Measurements from ENCODE around the gene ASF1B. TPM values are rescaled to one million over a fixed set of nuclear protein-coding genes. Genes with fewer than 3 reads are reported as not detected.

ASF1B gene
- total RNA-seq, 1 experiment from 2014 or later: 67.4 TPM

- Histone ChIP-seq H3K9me2 (ENCODE audit: insufficient read depth) (no peaks in the 10 kb centered on the region), H3K27ac (no peak overlapping the region), H4K20me1 (ENCODE audit: insufficient read depth) (no peaks in the 10 kb centered on the region), H3K4me3 (no peak overlapping the region), H3K4me2 (no peak overlapping the region), H3K79me2 (ENCODE audit: low read depth) (no peaks in the 10 kb centered on the region), H3K36me3 (ENCODE audit: low read depth) (no peaks in the 10 kb centered on the region), H3K27me3 (ENCODE audit: insufficient read depth, low read depth) (no peaks in the 10 kb centered on the region), H3K4me1 (replicated peaks; ENCODE audit: insufficient read depth) (no peaks in the 10 kb centered on the region), H2AFZ (no peak overlapping the region), H3K9me3 (ENCODE audit: insufficient read depth, low read depth) (no peaks in the 10 kb centered on the region), H3F3A (ENCODE audit: insufficient read depth, low read depth) (peaks cover 3% of the 10 kb centered on the region; the same call in 1 of the 2 replicates)
- intact Hi-C loops (cut with micrococcal nuclease; ENCODE audit: unreplicated experiment): no loop called here
- DNase-seq: no peak
- TF ChIP-seq EZH2 (IDR thresholded peaks at IDR 0.05; ENCODE audit: low read depth): no peak
- no peak for TF ChIP-seq CTCF (conservative IDR thresholded peaks at IDR 0.05)
- BruUV-seq (replicated peaks): no TSS peak
- ChIA-PET POLR2A (ENCODE audit: unreplicated experiment) (no interaction called here), CTCF (no interaction called here)
These were observed 27.7 kb upstream of the ASF1B start for GRCh38 chr19:14164082-14164481.

GRCh38 chr19:14162871-14163297 lies 26.5 kb upstream of the ASF1B start:
- no TSS peak for BruUV-seq (replicated peaks)
- TF ChIP-seq CTCF (conservative IDR thresholded peaks at IDR 0.05): no peak
- TF ChIP-seq EZH2 (IDR thresholded peaks at IDR 0.05; ENCODE audit: low read depth): no peak
- H3K9me3 ChIP-seq (ENCODE audit: insufficient read depth, low read depth): no peaks in the 10 kb centered on the region
- H4K20me1 ChIP-seq (ENCODE audit: insufficient read depth): no peaks in the 10 kb centered on the region
- CTCF ChIA-PET: no interaction called here
- POLR2A ChIA-PET (ENCODE audit: unreplicated experiment): no interaction called here
- no peak overlapping the region for H3K4me2 ChIP-seq
- H3K27me3 ChIP-seq (ENCODE audit: insufficient read depth, low read depth): no peaks in the 10 kb centered on the region
- H2AFZ ChIP-seq: no peak overlapping the region
- no peaks in the 10 kb centered on the region for H3K79me2 ChIP-seq (ENCODE audit: low read depth)
- H3K4me1 ChIP-seq (replicated peaks; ENCODE audit: insufficient read depth): no peaks in the 10 kb centered on the region
- intact Hi-C loops (cut with micrococcal nuclease; ENCODE audit: unreplicated experiment): no loop called here
- no peaks in the 10 kb centered on the region for H3K36me3 ChIP-seq (ENCODE audit: low read depth)
- peaks cover 3% of the 10 kb centered on the region; the same call in 1 of the 2 replicates for H3F3A ChIP-seq (ENCODE audit: insufficient read depth, low read depth)
- DNase-seq: no peak
- H3K27ac ChIP-seq: no peak overlapping the region
- no peaks in the 10 kb centered on the region for H3K9me2 ChIP-seq (ENCODE audit: insufficient read depth)
- H3K4me3 ChIP-seq: no peak overlapping the region

- Histone ChIP-seq H3K4me3 (no peak overlapping the region), H3K4me1 (replicated peaks; ENCODE audit: insufficient read depth) (no peaks in the 10 kb centered on the region), H3K4me2 (no peak overlapping the region), H3K9me2 (ENCODE audit: insufficient read depth) (no peaks in the 10 kb centered on the region), H3F3A (ENCODE audit: insufficient read depth, low read depth) (no peaks in the 10 kb centered on the region; the same call in 1 of the 2 replicates), H3K27ac (no peak overlapping the region), H4K20me1 (ENCODE audit: insufficient read depth) (no peaks in the 10 kb centered on the region), H2AFZ (no peak overlapping the region), H3K27me3 (ENCODE audit: insufficient read depth, low read depth) (no peaks in the 10 kb centered on the region), H3K79me2 (ENCODE audit: low read depth) (no peaks in the 10 kb centered on the region), H3K36me3 (ENCODE audit: low read depth) (no peaks in the 10 kb centered on the region), H3K9me3 (ENCODE audit: insufficient read depth, low read depth) (no peaks in the 10 kb centered on the region)
- intact Hi-C loops (cut with micrococcal nuclease; ENCODE audit: unreplicated experiment): no loop called here
- TF ChIP-seq EZH2 (IDR thresholded peaks at IDR 0.05; ENCODE audit: low read depth) (no peak), CTCF (conservative IDR thresholded peaks at IDR 0.05) (no peak)
- CTCF ChIA-PET: no interaction called here
- POLR2A ChIA-PET (ENCODE audit: unreplicated experiment): no interaction called here
- no peak for DNase-seq
- BruUV-seq (replicated peaks): no TSS peak
These were observed 24.9 kb upstream of the ASF1B start for GRCh38 chr19:14161305-14161704.
